Measurements from ENCODE around the gene RABGAP1L.

- TF ChIP-seq CTCF (conservative IDR thresholded peaks at IDR 0.05; ENCODE audit: low read length) (no peak), EZH2phosphoT487 (IDR thresholded peaks at IDR 0.05; ENCODE audit: borderline replicate concordance, low read depth, low read length) (no peak)
These were observed 8.8 kb upstream of the RABGAP1L start for GRCh38 chr1:174150499-174150898.

Measured in OCI-LY7 (cell line).